Measurements from ENCODE around the gene CDKL5. TPM values are rescaled to one million over a fixed set of nuclear protein-coding genes. Genes with fewer than 3 reads are reported as not detected.

Gene CDKL5
- polyA plus RNA-seq, 2 donors: 1.5 to 1.6 TPM

GRCh38 chrX:18491587-18492340 lies 66.4 kb downstream of the CDKL5 start:
- 87 to 97% methylated on average over 4 of the region's 4 CpGs for WGBS, 2 donors
- H3K4me3 ChIP-seq (ENCODE audit: low read depth in 1 of 2, low read length in 2 of 2): no peak overlapping the region
- no peaks in the 10 kb centered on the region for H3K4me1 ChIP-seq (ENCODE audit: control insufficient read depth in 2 of 2, insufficient read depth in 2 of 2, low read length in 1 of 2)
- H3K9me3 ChIP-seq (ENCODE audit: control insufficient read depth in 2 of 2, insufficient read depth in 1 of 2, low read depth in 1 of 2, low read length in 1 of 2): no peaks in the 10 kb centered on the region
- no peaks in the 10 kb centered on the region for H3K36me3 ChIP-seq (ENCODE audit: control insufficient read depth in 2 of 2, insufficient read depth in 2 of 2, low read length in 1 of 2)
- H3K27me3 ChIP-seq (ENCODE audit: control insufficient read depth in 1 of 2, insufficient read depth in 2 of 2, low read length in 2 of 2): no peaks in the 10 kb centered on the region
- no peak overlapping the region for H3K27ac ChIP-seq (ENCODE audit: low read depth in 2 of 2, low read length in 1 of 2)

- H3K27me3 ChIP-seq (ENCODE audit: control insufficient read depth in 1 of 2, insufficient read depth in 2 of 2, low read length in 2 of 2): no peaks in the 10 kb centered on the region
- H3K9me3 ChIP-seq (ENCODE audit: control insufficient read depth in 2 of 2, insufficient read depth in 1 of 2, low read depth in 1 of 2, low read length in 1 of 2): no peaks in the 10 kb centered on the region
- H3K4me3 ChIP-seq (ENCODE audit: low read depth in 1 of 2, low read length in 2 of 2): no peak overlapping the region
- H3K27ac ChIP-seq (ENCODE audit: low read depth in 2 of 2, low read length in 1 of 2): no peak overlapping the region
- 53 to 83% methylated on average over 2 of the region's 2 CpGs for WGBS, 2 donors
- no peaks in the 10 kb centered on the region for H3K36me3 ChIP-seq (ENCODE audit: control insufficient read depth in 2 of 2, insufficient read depth in 2 of 2, low read length in 1 of 2)
- H3K4me1 ChIP-seq (ENCODE audit: control insufficient read depth in 2 of 2, insufficient read depth in 2 of 2, low read length in 1 of 2): peaks cover 0 to 3% of the 10 kb centered on the region in 2 donors
Measured at GRCh38 chrX:18534949-18535348, 109.5 kb downstream of the CDKL5 start.

GRCh38 chrX:18537068-18537467 lies 111.7 kb downstream of the CDKL5 start:
- Histone ChIP-seq H3K4me3 (ENCODE audit: low read depth in 1 of 2, low read length in 2 of 2) (no peak overlapping the region), H3K27me3 (ENCODE audit: control insufficient read depth in 1 of 2, insufficient read depth in 2 of 2, low read length in 2 of 2) (no peaks in the 10 kb centered on the region), H3K36me3 (ENCODE audit: control insufficient read depth in 2 of 2, insufficient read depth in 2 of 2, low read length in 1 of 2) (no peaks in the 10 kb centered on the region), H3K4me1 (ENCODE audit: control insufficient read depth in 2 of 2, insufficient read depth in 2 of 2, low read length in 1 of 2) (peaks cover 0 to 3% of the 10 kb centered on the region in 2 donors), H3K27ac (ENCODE audit: low read depth in 2 of 2, low read length in 1 of 2) (no peak overlapping the region), H3K9me3 (ENCODE audit: control insufficient read depth in 2 of 2, insufficient read depth in 1 of 2, low read depth in 1 of 2, low read length in 1 of 2) (no peaks in the 10 kb centered on the region)
- 85 to 88% methylated on average over 2 of the region's 2 CpGs for WGBS, 2 donors

- Histone ChIP-seq H3K4me1 (ENCODE audit: control insufficient read depth in 2 of 2, insufficient read depth in 2 of 2, low read length in 1 of 2) (peaks cover 0 to 3% of the 10 kb centered on the region in 2 donors), H3K9me3 (ENCODE audit: control insufficient read depth in 2 of 2, insufficient read depth in 1 of 2, low read depth in 1 of 2, low read length in 1 of 2) (no peaks in the 10 kb centered on the region), H3K36me3 (ENCODE audit: control insufficient read depth in 2 of 2, insufficient read depth in 2 of 2, low read length in 1 of 2) (no peaks in the 10 kb centered on the region), H3K4me3 (ENCODE audit: low read depth in 1 of 2, low read length in 2 of 2) (no peak overlapping the region), H3K27me3 (ENCODE audit: control insufficient read depth in 1 of 2, insufficient read depth in 2 of 2, low read length in 2 of 2) (no peaks in the 10 kb centered on the region), H3K27ac (ENCODE audit: low read depth in 2 of 2, low read length in 1 of 2) (no peak overlapping the region)
- 52 to 77% methylated on average over 1 of the region's 1 CpG for WGBS, 2 donors
Measured at GRCh38 chrX:18537524-18537923, 112.1 kb downstream of the CDKL5 start.

GRCh38 chrX:18542131-18542530 lies 116.7 kb downstream of the CDKL5 start:
- no peaks in the 10 kb centered on the region for H3K27me3 ChIP-seq (ENCODE audit: control insufficient read depth in 1 of 2, insufficient read depth in 2 of 2, low read length in 2 of 2)
- no peaks in the 10 kb centered on the region for H3K36me3 ChIP-seq (ENCODE audit: control insufficient read depth in 2 of 2, insufficient read depth in 2 of 2, low read length in 1 of 2)
- no peaks in the 10 kb centered on the region for H3K9me3 ChIP-seq (ENCODE audit: control insufficient read depth in 2 of 2, insufficient read depth in 1 of 2, low read depth in 1 of 2, low read length in 1 of 2)
- WGBS, 2 donors: 75 to 89% methylated on average over 3 of the region's 3 CpGs
- H3K27ac ChIP-seq (ENCODE audit: low read depth in 2 of 2, low read length in 1 of 2): no peak overlapping the region
- H3K4me3 ChIP-seq (ENCODE audit: low read depth in 1 of 2, low read length in 2 of 2): no peak overlapping the region
- no peaks in the 10 kb centered on the region for H3K4me1 ChIP-seq (ENCODE audit: control insufficient read depth in 2 of 2, insufficient read depth in 2 of 2, low read length in 1 of 2)

- Histone ChIP-seq H3K4me3 (ENCODE audit: low read depth in 1 of 2, low read length in 2 of 2) (no peak overlapping the region), H3K4me1 (ENCODE audit: control insufficient read depth in 2 of 2, insufficient read depth in 2 of 2, low read length in 1 of 2) (no peaks in the 10 kb centered on the region), H3K27me3 (ENCODE audit: control insufficient read depth in 1 of 2, insufficient read depth in 2 of 2, low read length in 2 of 2) (no peaks in the 10 kb centered on the region), H3K9me3 (ENCODE audit: control insufficient read depth in 2 of 2, insufficient read depth in 1 of 2, low read depth in 1 of 2, low read length in 1 of 2) (no peaks in the 10 kb centered on the region), H3K36me3 (ENCODE audit: control insufficient read depth in 2 of 2, insufficient read depth in 2 of 2, low read length in 1 of 2) (no peaks in the 10 kb centered on the region), H3K27ac (ENCODE audit: low read depth in 2 of 2, low read length in 1 of 2) (no peak overlapping the region)
- 82 to 84% methylated on average over 6 of the region's 6 CpGs for WGBS, 2 donors
Measured at GRCh38 chrX:18542905-18543304, 117.5 kb downstream of the CDKL5 start.

- Histone ChIP-seq H3K4me3 (ENCODE audit: low read depth in 1 of 2, low read length in 2 of 2) (no peak overlapping the region), H3K27ac (ENCODE audit: low read depth in 2 of 2, low read length in 1 of 2) (no peak overlapping the region), H3K27me3 (ENCODE audit: control insufficient read depth in 1 of 2, insufficient read depth in 2 of 2, low read length in 2 of 2) (no peaks in the 10 kb centered on the region), H3K36me3 (ENCODE audit: control insufficient read depth in 2 of 2, insufficient read depth in 2 of 2, low read length in 1 of 2) (no peaks in the 10 kb centered on the region), H3K4me1 (ENCODE audit: control insufficient read depth in 2 of 2, insufficient read depth in 2 of 2, low read length in 1 of 2) (no peaks in the 10 kb centered on the region), H3K9me3 (ENCODE audit: control insufficient read depth in 2 of 2, insufficient read depth in 1 of 2, low read depth in 1 of 2, low read length in 1 of 2) (no peaks in the 10 kb centered on the region)
- 85 to 100% methylated on average over 1 of the region's 1 CpG for WGBS, 2 donors
Measured at GRCh38 chrX:18543738-18544137, 118.3 kb downstream of the CDKL5 start.

- Histone ChIP-seq H3K9me3 (ENCODE audit: control insufficient read depth in 2 of 2, insufficient read depth in 1 of 2, low read depth in 1 of 2, low read length in 1 of 2) (no peaks in the 10 kb centered on the region), H3K36me3 (ENCODE audit: control insufficient read depth in 2 of 2, insufficient read depth in 2 of 2, low read length in 1 of 2) (no peaks in the 10 kb centered on the region), H3K27me3 (ENCODE audit: control insufficient read depth in 1 of 2, insufficient read depth in 2 of 2, low read length in 2 of 2) (no peaks in the 10 kb centered on the region), H3K4me1 (ENCODE audit: control insufficient read depth in 2 of 2, insufficient read depth in 2 of 2, low read length in 1 of 2) (no peaks in the 10 kb centered on the region), H3K27ac (ENCODE audit: low read depth in 2 of 2, low read length in 1 of 2) (no peak overlapping the region), H3K4me3 (ENCODE audit: low read depth in 1 of 2, low read length in 2 of 2) (no peak overlapping the region)
- 82 to 85% methylated on average over 2 of the region's 2 CpGs for WGBS, 2 donors
Measured at GRCh38 chrX:18545771-18546170, 120.4 kb downstream of the CDKL5 start.

- WGBS, 2 donors: 52 to 78% methylated on average over 3 of the region's 3 CpGs
- H3K4me3 ChIP-seq (ENCODE audit: low read depth in 1 of 2, low read length in 2 of 2): no peak overlapping the region
- H3K27me3 ChIP-seq (ENCODE audit: control insufficient read depth in 1 of 2, insufficient read depth in 2 of 2, low read length in 2 of 2): no peaks in the 10 kb centered on the region
- no peak overlapping the region for H3K27ac ChIP-seq (ENCODE audit: low read depth in 2 of 2, low read length in 1 of 2)
- peaks cover 0 to 2% of the 10 kb centered on the region in 2 donors for H3K4me1 ChIP-seq (ENCODE audit: control insufficient read depth in 2 of 2, insufficient read depth in 2 of 2, low read length in 1 of 2)
- no peaks in the 10 kb centered on the region for H3K36me3 ChIP-seq (ENCODE audit: control insufficient read depth in 2 of 2, insufficient read depth in 2 of 2, low read length in 1 of 2)
- no peaks in the 10 kb centered on the region for H3K9me3 ChIP-seq (ENCODE audit: control insufficient read depth in 2 of 2, insufficient read depth in 1 of 2, low read depth in 1 of 2, low read length in 1 of 2)
Measured at GRCh38 chrX:18548996-18549395, 123.6 kb downstream of the CDKL5 start.

- H3K9me3 ChIP-seq (ENCODE audit: control insufficient read depth in 2 of 2, insufficient read depth in 1 of 2, low read depth in 1 of 2, low read length in 1 of 2): no peaks in the 10 kb centered on the region
- peaks cover 0 to 2% of the 10 kb centered on the region in 2 donors for H3K4me1 ChIP-seq (ENCODE audit: control insufficient read depth in 2 of 2, insufficient read depth in 2 of 2, low read length in 1 of 2)
- H3K27me3 ChIP-seq (ENCODE audit: control insufficient read depth in 1 of 2, insufficient read depth in 2 of 2, low read length in 2 of 2): no peaks in the 10 kb centered on the region
- no peak overlapping the region for H3K27ac ChIP-seq (ENCODE audit: low read depth in 2 of 2, low read length in 1 of 2)
- H3K36me3 ChIP-seq (ENCODE audit: control insufficient read depth in 2 of 2, insufficient read depth in 2 of 2, low read length in 1 of 2): no peaks in the 10 kb centered on the region
- H3K4me3 ChIP-seq (ENCODE audit: low read depth in 1 of 2, low read length in 2 of 2): no peak overlapping the region
- 67 to 85% methylated on average over 1 of the region's 1 CpG for WGBS, 2 donors
Measured at GRCh38 chrX:18549643-18550042, 124.2 kb downstream of the CDKL5 start.
